GM18861 (cell line): ENCODE results near the gene NAA15.
"Not testable (repeated sequence)": the region's sequence is repeated elsewhere in the genome, so short reads cannot be mapped to it uniquely, and the experiment has no call there.

ENCODE experiments used
- ATAC-seq: cut with Tn5 transposase; IDR thresholded peaks from one replicate; pipeline ENCODE4 v1.9.1; 2021; ENCODE audit not compliant: unreplicated experiment

Gene NAA15

GRCh38 chr4:139444881-139445280 is 143.6 kb downstream of the NAA15 start:
- ATAC-seq: not testable (repeated sequence)

- ATAC-seq: not testable (repeated sequence)
Observed at GRCh38 chr4:139447078-139447477, 145.8 kb downstream of the NAA15 start.

GRCh38 chr4:139450586-139450985 is 149.3 kb downstream of the NAA15 start:
- ATAC-seq: no peak

GRCh38 chr4:139451997-139452396 is 150.7 kb downstream of the NAA15 start:
- ATAC-seq: no peak

GRCh38 chr4:139453041-139453370 is 151.7 kb downstream of the NAA15 start:
- peak; percentile 42 for ATAC-seq

GRCh38 chr4:139453371-139454110 is 152.2 kb downstream of the NAA15 start:
- ATAC-seq: peak; percentile 90

- peak; percentile 0 for ATAC-seq
Observed at GRCh38 chr4:139454111-139455045, 153.1 kb downstream of the NAA15 start, which contains the start of gene RAB33B. RAB33B (plus strand) TSS chr4:139454121; CDS start chr4:139454196, 75 bp downstream.

GRCh38 chr4:139455126-139455538 is 153.8 kb downstream of the NAA15 start:
- ATAC-seq: no peak

- ATAC-seq: no peak
Observed at GRCh38 chr4:139457318-139457717, 156.0 kb downstream of the NAA15 start.

- ATAC-seq: no peak
Observed at GRCh38 chr4:139458543-139458942, 157.2 kb downstream of the NAA15 start.

GRCh38 chr4:139458999-139459398 is 157.7 kb downstream of the NAA15 start:
- ATAC-seq: no peak

GRCh38 chr4:139460565-139460964 is 159.3 kb downstream of the NAA15 start:
- ATAC-seq: no peak

GRCh38 chr4:139461022-139461628 is 159.8 kb downstream of the NAA15 start:
- no peak for ATAC-seq

GRCh38 chr4:139464512-139464911 is 163.2 kb downstream of the NAA15 start:
- ATAC-seq: not testable (repeated sequence)

- ATAC-seq: no peak
Observed at GRCh38 chr4:139465922-139466321, 164.6 kb downstream of the NAA15 start.

GRCh38 chr4:139468756-139469155 is 167.5 kb downstream of the NAA15 start:
- ATAC-seq: not testable (repeated sequence)

- no peak for ATAC-seq
Observed at GRCh38 chr4:139469216-139469615, 167.9 kb downstream of the NAA15 start.
